Nucleus accumbens (tissue), 56 donors: ENCODE data around the gene CRTAC1.

Experiments
- DNase-seq, 56 donors: peaks; one replicate each; lab custom pipeline; 2025; lab: John Stamatoyannopoulos, UW

Gene CRTAC1

DNA sequence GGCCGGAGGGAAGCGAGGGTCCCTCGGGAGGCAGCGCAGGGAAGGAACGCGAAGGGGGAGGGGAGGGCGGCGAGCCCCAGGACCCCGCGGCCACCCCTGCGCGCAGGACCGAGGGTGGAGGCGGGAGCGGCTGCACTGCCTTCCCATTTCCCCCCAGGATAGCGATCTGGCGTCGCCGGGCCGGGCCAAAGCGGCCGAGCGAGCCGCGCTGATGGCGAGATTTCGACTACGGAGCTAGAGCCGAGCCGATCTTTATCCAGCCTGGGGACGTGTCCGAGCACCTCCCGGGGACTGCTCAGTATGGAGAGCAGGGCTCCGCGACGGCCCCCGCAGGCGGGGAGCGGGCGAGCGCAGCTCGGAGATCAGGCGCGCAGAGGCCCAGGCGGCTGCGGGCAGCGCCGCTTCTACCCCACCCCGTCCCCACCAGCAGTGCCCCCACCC, 590 bp upstream of the CRTAC1 start:
- peak in 6 of 56 donors; percentile 5 to 55 (median 28) for DNase-seq

DNA sequence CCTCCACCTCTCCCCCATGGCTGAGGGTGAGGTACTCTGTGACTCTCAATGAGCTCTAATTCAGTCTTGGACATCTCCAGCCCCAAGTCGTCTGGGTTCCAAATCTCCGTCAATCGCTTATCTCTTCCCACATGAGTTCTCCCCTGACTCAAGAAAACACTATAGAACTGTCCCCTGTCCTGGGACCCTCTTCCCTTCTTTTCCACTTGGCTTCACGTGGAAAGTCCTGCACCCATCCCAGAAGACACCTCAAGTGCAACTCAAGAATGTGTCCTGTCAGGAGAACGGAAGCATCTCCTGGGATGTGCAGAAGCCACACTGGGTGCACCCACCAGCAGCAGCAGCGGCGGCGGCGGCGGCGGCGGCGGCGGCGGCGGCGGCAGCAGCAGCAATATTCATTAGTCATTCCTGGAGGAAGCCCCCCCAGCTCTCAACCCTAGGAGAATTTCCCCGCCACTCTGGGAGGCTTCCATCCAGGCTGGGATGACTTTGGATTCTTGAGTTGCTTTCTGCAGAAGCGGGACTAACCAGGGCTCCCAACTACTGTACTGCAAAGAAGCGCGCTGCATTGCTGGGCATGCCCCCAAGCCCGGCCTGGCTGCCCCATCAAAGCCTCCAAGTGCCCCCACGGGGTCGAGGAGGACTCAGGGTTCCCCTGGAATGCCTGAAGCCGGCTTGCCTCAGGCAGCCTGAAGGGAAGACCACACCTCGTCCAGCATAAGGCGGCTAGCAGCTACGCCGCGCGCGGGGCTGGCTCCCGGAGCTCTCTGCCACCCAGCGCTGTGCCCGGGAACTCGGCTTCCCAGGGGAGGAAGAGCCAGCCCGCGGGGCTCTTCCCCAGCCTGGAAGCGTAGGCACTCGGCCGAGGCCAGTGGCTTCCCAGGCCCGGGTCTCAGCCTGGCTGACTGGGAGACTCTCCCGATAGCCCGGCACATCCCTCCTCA, 1.0 kb downstream of the CRTAC1 start:
- peak in 15 of 56 donors; percentile 8 to 44 (median 20) for DNase-seq

DNA sequence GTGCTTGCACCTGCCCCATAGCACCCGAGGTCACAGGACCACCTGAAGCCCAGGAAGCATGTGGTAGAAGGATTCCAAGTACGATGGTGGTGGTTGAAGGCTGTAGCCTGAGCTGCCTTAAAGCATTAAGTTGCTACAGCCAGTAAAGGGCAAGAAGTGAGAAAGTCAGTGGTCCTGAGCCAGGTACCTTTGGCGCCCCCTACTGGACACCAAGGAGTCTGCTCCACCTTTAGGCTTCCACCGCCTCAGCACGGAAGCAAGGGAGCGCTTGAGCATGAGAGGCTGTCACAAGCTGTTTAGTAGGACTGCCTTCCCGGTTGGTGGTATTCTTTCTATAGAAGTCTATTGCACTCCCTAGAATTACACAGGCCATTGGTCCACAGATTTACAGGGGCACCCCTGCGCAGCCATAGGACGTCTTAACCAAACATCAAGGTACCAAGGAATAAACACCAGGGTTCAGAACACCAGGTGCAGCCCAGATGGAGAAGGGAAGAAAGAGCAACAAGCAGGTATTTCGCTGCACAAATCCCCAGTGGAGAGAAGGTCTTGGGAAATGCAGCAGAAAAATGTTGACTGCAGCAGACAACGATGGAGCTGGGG, 2.2 kb downstream of the CRTAC1 start:
- peak in 46 of 56 donors; percentile 7 to 72 (median 40) for DNase-seq

DNA sequence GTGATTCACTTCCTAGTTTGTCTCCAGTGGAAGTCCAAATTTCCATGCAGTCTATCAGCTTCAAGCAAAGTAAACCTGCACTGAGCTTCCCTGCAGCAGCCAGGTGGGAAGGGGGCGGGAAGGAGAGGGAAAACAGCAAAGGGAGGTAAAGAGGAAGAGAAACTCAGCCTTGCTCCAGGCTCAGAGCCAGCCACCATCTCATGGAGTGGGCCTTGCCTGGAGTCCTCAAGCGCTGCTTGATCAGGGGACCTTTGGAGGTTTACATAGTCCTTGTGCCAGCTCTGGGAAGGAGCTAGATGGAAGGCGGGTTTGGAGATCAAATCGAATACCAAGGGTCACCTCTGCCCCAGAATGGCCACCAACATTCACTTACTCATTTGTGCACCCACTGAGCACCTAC, 7.4 kb downstream of the CRTAC1 start:
- no peak for DNase-seq

DNA sequence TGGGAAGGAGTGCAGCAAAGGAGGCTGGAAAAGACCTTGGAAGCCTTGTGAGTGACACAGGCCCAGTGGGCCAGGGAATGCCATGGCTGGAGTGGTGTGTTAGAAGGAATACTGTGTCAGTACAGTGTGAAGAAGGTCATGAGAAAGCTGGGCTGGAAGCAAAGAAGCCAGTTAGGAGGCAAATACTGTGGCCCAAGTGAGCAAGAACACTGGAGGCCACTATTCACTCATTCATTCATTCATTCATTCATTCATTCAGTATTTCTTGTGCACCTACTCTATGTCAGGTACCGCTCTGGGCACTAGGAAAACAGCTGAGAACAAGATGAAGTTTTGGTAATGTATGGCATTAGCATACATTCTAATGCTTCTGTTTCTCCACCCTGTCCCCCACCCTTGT, 9.6 kb downstream of the CRTAC1 start:
- DNase-seq, result no peak

DNA sequence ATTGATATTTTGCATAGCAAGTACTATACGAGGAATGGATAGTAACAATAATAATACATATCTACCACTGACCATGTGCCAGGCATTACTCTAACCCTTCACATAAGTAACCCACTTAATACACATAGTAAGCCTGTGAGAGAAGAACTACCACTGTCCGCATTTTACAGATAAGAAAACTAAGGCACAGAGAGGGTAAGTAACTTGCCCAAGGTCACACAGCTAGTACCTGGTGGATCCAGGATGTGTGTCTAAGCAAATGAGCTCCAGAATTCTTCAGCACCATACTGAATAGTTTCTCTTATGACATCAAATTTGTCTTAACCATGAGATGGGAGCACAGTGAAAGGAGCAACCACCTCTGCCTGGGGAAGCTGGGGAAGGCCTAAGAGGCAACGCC, 10.2 kb downstream of the CRTAC1 start:
- no peak for DNase-seq

DNA sequence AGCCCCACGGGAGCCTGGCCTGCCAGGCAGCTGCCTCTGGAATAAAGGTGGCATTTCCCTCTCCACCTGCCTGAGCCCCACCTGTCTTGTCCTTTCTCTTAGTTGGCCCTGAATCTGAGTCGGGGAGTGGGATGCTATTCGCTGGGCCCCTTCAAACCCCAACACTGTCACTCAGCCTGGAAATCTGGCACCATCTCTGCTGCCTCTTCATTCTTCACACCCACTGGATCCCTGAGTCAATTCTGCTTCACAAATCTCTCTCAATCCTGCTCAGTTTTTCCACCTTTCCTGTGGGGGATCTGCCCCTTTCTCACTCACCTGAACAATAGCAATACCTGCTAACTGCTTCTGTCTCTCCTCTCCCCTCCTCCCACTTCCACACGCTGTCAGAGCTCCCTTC, 10.6 kb downstream of the CRTAC1 start:
- no peak for DNase-seq

DNA sequence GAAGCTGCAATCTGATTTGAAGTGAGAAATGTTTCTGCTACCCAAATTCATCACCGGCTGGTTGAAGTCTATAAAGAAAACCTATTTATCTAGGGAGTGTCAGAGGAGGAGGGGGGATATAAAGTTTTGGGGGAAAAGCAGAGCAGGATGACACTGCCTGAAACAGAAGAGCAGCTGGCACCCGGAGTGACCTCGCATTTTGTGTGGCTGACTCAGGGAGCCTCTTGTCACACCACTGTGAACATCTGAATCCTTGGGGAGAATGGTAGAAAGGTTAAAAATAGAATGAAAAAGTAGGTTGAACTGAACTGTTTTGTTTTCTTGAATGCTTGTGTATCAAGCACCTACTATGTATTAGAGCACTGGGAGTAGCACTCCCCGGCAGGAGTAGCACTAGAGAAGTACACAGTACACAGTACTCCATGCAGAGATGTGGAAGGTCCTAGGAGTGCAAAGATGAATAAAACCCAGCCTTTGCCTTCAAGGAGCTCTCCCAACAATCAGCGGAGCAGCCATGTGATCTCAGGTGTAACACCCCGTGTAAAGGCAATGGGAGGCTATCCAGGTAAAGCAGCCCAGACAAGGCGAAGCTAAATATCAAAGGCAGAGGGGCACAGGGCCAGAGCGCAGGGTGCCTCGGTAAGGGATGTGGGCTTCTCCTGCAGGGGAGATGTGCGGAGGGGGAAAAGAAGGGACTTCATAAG, 13.5 kb downstream of the CRTAC1 start:
- DNase-seq, result no peak

DNA sequence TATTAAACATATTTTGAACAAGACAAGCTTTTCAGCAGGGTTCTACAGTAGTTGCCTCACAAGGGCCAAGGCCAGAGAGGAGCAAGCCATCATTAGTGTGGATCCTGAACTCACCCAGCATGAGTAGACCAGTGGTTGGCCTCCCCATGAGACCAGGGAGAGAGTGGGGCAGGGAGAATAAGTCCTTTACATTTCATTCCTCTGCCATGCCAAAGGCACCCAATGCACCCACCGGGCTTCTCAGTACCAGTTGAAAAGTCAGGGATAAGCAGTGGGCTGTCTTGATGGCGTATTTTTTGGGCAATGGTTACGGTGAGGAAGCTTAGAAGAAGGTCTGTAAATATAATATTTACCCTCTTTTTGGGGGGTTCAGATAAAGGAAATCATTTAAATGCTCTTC, 16.6 kb downstream of the CRTAC1 start:
- DNase-seq, result no peak

DNA sequence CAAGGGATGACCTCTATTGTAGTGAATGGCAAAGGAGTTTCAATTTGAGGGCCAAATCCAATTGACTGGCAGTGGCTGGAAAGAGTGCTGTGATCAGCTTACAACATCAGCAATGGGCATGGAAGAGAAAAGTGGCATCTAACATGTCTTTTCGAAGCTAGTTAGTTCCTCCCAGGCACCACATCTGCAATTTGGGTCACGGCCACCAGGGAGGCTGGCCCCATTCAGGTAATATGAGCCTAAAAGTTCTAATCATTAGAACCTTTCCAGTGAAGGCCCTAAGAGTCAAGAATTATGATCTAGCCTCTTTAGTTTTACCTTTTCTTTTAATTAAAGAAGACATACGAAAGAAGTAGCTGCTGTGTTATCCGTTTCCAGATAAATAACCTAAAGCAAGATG, 17.3 kb downstream of the CRTAC1 start:
- no peak for DNase-seq

DNA sequence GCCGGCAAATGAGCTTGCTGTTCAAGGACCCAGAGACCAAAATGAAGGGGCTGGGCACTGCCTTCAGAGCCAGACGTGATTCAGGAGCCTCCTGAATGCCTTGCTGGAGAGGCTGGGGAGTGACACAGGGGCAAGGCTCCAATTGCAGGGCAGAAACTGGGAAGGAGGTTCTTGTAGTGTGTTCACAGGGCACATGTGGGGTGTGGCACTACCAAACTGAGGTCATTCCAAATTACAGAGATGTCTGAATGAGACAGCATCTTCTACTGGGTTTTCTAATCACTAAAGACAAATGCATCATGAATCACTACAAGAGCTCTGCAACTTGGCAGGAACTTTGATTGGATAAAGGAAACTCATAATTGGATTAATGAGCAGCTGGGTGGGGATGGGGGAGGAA, 17.8 kb downstream of the CRTAC1 start:
- no peak for DNase-seq

DNA sequence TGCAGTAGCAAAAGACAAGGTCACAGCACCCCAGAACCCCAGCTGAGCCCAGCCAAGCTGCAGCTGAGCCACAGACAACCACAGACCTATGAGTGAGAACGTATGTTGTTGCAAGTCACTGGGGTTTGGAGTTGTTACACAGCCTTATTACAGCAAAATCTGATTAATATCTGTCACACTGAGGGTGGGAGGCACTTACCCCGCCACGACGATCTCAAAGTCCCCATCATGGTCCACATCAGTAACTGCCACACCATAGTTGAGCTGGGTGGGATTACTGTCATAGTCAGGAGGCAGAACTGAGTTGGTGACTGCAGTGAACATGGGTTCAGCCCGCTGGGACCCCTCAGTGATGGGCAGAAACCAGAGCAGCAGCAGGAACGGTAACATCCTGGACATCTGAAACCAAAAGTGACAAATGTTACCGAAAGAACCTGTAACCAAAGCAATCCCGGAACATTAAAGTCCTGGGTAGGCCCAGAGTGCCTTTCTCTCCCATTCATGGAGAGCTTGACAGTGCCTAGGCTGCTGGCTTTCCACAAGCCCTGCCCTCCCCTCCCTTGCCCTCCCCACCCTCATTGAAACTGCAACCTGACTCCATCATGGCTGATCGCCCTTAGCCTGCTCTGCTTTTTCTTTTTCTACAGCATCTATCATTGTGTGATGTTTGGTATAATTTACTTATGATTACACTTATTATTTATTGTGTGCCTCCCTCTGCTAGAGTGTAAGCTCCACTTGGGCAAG, 19.3 kb downstream of the CRTAC1 start:
- no peak for DNase-seq

DNA sequence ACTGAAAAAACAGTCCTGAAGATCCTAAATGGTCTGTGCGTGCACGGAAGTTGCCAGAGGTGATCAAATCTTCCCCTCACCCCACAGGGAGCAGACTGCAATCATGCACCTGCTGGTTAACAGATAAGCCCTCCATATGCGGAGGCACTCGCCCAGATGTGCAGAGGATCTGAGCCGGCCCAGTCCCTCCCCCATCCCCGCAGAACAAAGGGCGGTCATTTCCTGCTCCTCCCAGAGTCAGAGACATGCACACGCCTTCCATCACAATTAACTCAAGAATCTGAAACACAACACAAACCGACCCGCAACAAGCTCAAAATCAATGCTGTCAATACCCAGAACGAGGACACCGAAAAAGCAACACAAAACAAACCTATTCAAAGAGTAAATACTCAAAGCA, 24.2 kb downstream of the CRTAC1 start:
- DNase-seq, result peak in 5 of 56 donors; percentile 3 to 16 (median 10)

DNA sequence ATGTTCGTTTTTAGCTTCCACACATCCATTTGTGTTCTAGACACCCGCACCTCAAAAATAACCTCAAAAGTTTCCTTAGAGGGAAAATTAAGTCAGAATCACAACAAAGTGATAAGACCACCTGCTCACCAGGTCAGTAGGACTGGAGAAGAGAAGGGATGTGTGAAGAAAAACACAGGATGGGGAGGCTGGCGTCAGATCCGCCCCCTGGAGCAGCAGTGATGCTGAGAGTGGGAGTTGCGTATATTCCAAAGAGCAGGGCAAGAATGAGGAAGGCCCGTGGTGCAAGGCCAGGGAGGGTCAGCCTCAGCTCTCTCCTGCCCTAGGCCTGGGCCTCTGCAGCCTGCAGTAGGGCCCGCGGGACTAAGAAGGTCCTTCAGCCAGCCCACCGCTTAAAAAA, 28.7 kb downstream of the CRTAC1 start:
- DNase-seq, result no peak

DNA sequence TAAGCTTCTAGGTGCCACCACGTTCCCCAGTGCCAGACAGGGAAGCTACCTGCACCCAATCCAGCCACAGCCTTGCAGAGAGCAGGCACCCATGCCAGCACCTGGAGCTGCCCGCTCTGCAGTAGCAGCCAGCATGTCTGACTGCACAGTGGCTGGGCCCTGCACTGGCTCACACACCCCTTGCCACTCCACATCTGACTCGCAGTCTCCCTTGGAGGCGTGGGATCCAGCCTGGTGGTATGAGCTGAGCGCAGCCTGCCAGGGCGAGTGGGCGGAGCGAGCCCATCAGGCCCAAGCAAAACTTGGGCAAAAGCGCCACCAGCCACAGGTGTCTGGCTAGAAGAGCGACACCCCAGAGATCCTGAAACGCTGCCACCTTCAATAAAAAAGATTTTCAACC, 30.1 kb downstream of the CRTAC1 start:
- DNase-seq, result no peak

DNA sequence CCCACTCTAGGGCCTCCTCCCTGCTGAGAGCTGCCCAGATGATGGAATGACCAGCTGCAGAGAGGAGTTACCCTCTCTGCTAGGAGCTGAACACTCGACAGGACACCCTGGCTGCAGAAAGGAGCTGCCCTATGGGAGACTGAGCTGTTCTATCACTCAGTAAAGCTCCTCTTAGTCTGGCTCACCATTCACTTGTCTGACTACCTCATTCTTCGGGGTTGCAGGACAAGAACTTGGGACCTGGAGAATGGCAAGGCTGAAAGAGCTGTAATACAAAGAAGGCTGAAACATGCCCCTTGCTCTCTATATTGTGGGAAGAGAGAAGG, 30.5 kb downstream of the CRTAC1 start:
- no peak for DNase-seq

DNA sequence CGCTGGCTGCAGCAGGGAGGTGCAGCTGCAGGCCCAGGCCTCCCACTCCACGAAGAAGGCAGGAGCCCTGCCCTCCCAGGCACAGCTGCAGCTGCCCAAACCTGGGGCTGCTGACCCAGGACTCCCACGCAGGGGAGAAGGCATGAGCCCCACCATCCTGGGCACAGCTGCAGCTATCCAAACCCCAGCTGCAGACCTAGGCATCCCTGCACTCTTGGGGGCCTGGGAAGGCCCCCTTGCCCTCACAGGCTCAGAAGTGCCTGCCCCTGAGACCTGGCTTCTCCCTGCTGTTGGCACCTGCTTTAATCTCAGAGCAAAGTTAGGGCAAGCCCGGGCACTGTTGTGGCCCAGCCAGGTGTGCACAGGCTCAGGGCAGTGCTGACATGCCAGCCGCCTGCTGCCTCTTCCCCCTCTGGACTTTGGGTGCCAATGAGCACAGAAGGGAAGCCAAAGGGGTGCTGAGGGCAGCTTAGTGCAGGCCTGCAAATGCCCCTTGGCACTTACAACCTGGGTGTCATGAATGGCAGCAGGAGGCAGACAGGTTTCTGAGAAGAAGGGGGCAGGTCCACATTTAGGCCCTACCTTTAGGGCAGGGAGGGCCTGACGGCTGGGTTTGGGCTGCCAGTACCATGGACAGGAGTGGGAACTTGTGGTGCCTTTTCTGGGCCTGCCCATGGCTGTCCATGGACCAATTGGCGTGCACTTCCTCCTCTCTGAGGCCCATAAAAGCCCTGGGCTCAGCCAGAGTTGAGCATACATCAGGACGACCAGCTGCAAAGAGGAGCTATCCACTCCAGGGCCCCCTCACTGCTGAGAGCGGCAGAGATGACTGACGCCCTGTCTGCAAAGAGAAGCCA, 31.1 kb downstream of the CRTAC1 start:
- no peak for DNase-seq

DNA sequence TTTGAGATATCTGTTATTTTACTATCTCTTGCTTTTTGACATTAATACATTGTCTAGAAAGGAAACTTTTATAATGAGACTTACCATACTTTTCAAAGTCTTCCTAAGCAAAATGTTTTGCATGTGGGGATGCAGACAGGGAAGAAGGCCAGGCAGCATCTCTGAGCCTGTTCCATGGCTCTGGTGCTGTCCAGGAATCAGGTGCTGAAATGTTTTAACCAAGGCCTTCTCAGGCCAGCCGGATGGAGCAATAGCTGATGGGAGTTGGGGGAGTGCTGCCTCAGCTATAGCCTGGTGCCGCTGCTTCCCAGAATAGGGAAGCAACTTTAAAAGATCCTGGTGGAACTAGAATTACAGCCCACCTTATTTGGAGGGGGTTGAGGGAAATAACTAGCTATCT, 38.5 kb downstream of the CRTAC1 start:
- no peak for DNase-seq

DNA sequence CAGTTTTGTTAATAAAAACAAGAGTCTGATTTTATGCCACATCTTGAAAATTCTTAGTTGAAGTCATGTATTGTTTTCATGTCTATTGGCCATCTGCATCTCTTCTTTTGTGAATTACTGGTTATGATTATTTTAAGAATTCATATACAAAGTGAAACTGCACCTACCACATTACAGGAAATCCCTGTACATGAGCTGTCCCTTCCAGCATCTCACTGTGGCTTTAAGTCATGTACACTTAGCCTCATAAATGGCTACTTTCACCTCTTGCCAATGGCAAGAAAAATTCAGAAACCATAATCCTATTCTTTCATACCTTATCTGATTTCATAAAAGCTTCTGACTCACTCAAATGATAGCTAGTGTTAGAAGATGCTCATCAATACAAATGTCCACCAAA, 48.6 kb downstream of the CRTAC1 start:
- DNase-seq, result no peak

DNA sequence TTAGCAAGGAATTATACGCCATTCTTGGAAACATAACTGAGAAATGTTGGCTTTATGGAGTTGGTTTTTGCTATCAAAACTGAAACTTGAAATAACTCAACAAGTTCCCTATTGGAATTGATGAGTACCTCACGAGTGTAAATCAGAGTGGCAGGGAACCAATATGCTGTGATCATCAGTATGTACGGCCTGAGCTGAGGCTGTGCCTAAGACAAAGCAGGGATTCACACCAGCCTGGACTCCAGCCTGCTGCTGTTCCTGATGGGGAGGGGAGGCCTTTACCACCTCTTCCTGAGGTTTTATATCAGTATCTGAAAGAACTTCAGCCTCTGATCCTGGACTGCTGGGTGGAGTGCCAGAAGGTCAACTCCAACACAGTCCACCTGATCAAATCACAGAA, 52.7 kb downstream of the CRTAC1 start:
- peak in 26 of 56 donors; percentile 0 to 51 (median 14) for DNase-seq
